ENCODE data around the gene TFF3. TPM values are rescaled to one million over a fixed set of nuclear protein-coding genes. Genes with fewer than 3 reads are reported as not detected.

Gene TFF3
- total and polyA plus RNA-seq, 2 of the 13 experiments (the other 11 are each of a cell fraction or from before 2014, with no cell fraction given) = 14.2 to 26.9 TPM

DNA sequence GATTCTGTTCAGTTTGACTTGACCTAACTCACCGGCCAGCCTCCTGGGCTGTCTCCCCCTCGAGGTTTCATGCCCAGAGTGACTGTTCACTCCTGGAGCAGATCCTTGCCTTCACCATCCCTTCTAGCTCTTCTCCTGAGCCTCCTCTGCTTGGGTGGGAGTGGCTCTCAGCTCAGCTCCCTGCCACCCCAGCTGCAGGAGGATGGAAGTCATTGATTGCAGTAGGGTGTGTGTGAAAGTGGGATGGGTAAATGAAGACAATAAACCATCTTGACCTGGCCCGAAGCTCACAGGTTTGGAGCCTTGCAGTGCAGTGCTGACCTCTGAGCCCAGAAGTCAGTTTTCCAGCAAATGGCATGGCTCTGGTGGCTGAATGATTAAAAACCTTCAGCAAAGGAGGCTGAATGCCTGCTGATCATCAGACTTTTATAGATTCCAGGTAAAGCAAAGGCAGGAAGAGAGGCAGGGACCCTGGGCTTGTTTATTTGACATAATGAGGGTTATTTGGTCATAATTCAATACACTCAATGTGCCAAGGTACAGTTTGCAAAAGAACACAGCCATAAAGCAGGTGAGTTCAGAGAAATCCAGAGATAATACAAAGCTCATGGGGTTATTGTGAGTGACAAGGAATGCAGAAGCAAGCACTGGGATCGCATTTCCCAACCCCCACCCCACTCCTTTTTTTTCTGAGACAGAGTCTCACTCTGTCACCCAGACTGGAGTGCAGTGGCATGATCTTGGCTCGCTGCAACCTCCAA, 17.5 kb upstream of the TFF3 start:
- Histone ChIP-seq H3K27me3 (ENCODE audit: control insufficient read depth in 1 of 2, insufficient read depth in 2 of 2, low read length in 2 of 2) (no peaks in the 10 kb centered on the region; a peak in 1 of 5 replicates), H3K9me3 (ENCODE audit: low read length) (no peaks in the 10 kb centered on the region), H3K79me2 (ENCODE audit: insufficient read depth, low read length) (no peaks in the 10 kb centered on the region), H3K27ac (ENCODE audit: extremely low read length, insufficient read depth, low read length) (no peak overlapping the region), H3K4me3 (replicated peaks in 1 of 3; ENCODE audit: insufficient read depth in 1 of 3, low read depth in 2 of 3, low read length in 3 of 3) (no peak overlapping the region), H2AFZ (ENCODE audit: low read length) (no peak overlapping the region), H3K9ac (ENCODE audit: insufficient read depth, low read depth, low read length) (no peak overlapping the region), H3K36me3 (replicated peaks in 1 of 2; ENCODE audit: control insufficient read depth in 1 of 2, insufficient read depth in 2 of 2, low read length in 2 of 2) (no peaks in the 10 kb centered on the region), H3K4me1 (ENCODE audit: insufficient read depth, low read length) (peaks cover 23% of the 10 kb centered on the region), H3K4me2 (ENCODE audit: low read depth, low read length) (no peak overlapping the region), H4K20me1 (ENCODE audit: insufficient read depth, low read length) (no peaks in the 10 kb centered on the region)
- FAIRE-seq (no peak), DNase-seq (ENCODE audit: low spot score) (no peak), ATAC-seq (no peak)
- WGBS (ENCODE audit: low lambda C conversion rate) = 25% methylated on average over 4 of the region's 5 CpGs
- ChIA-PET POLR2A (no interaction called here), CTCF (ENCODE audit: low intra/inter-chr PET ratio, low total read pairs) (no interaction called here)
- in situ Hi-C loops (cut with HindIII; ENCODE audit: extremely low pct_ligation_motif_present, low pct_unique_long_range_greater_than_20kb) (no loop called here), intact Hi-C loops (cut with micrococcal nuclease; ENCODE audit: unreplicated experiment) (no loop called here)
- BruUV-seq (replicated peaks) = no TSS peak
- TF ChIP-seq, protein P1, sequence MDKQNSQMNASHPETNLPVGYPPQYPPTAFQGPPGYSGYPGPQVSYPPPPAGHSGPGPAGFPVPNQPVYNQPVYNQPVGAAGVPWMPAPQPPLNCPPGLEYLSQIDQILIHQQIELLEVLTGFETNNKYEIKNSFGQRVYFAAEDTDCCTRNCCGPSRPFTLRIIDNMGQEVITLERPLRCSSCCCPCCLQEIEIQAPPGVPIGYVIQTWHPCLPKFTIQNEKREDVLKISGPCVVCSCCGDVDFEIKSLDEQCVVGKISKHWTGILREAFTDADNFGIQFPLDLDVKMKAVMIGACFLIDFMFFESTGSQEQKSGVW (CRISPR knock-in tag; IDR thresholded peaks at IDR 0.05; ENCODE audit: borderline replicate concordance) = no peak
- TF ChIP-seq HNRNPK (IDR thresholded peaks at IDR 0.05; ENCODE audit: low read depth, low read length, poor library complexity, severe bottlenecking) = no peak
- TF ChIP-seq SMC3 (IDR thresholded peaks at IDR 0.05; ENCODE audit: low read length) = no peak
- TF ChIP-seq MEIS1 (CRISPR knock-in tag; IDR thresholded peaks at IDR 0.05; ENCODE audit: borderline replicate concordance) = no peak
- TF ChIP-seq, protein P2, sequence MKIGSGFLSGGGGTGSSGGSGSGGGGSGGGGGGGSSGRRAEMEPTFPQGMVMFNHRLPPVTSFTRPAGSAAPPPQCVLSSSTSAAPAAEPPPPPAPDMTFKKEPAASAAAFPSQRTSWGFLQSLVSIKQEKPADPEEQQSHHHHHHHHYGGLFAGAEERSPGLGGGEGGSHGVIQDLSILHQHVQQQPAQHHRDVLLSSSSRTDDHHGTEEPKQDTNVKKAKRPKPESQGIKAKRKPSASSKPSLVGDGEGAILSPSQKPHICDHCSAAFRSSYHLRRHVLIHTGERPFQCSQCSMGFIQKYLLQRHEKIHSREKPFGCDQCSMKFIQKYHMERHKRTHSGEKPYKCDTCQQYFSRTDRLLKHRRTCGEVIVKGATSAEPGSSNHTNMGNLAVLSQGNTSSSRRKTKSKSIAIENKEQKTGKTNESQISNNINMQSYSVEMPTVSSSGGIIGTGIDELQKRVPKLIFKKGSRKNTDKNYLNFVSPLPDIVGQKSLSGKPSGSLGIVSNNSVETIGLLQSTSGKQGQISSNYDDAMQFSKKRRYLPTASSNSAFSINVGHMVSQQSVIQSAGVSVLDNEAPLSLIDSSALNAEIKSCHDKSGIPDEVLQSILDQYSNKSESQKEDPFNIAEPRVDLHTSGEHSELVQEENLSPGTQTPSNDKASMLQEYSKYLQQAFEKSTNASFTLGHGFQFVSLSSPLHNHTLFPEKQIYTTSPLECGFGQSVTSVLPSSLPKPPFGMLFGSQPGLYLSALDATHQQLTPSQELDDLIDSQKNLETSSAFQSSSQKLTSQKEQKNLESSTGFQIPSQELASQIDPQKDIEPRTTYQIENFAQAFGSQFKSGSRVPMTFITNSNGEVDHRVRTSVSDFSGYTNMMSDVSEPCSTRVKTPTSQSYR (CRISPR knock-in tag; IDR thresholded peaks at IDR 0.05; ENCODE audit: borderline replicate concordance) = no peak
- no peak for TF ChIP-seq FOXA1 (IDR thresholded peaks at IDR 0.05)
- no peak for TF ChIP-seq FOXA1 (CRISPR knock-in tag; IDR thresholded peaks at IDR 0.05)
- TF ChIP-seq ZNF253 (CRISPR knock-in tag; IDR thresholded peaks at IDR 0.05; ENCODE audit: borderline replicate concordance) = no peak
- TF ChIP-seq ZNF556 (CRISPR knock-in tag; IDR thresholded peaks at IDR 0.05; ENCODE audit: borderline replicate concordance) = no peak
- TF ChIP-seq, protein P3, sequence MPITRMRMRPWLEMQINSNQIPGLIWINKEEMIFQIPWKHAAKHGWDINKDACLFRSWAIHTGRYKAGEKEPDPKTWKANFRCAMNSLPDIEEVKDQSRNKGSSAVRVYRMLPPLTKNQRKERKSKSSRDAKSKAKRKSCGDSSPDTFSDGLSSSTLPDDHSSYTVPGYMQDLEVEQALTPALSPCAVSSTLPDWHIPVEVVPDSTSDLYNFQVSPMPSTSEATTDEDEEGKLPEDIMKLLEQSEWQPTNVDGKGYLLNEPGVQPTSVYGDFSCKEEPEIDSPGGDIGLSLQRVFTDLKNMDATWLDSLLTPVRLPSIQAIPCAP (CRISPR knock-in tag; IDR thresholded peaks at IDR 0.05; ENCODE audit: low read depth) = no peak
- TF ChIP-seq GATAD1 (CRISPR knock-in tag; IDR thresholded peaks at IDR 0.05) = no peak
- no peak for TF ChIP-seq THAP11 (CRISPR knock-in tag; IDR thresholded peaks at IDR 0.05)
- no peak for TF ChIP-seq MLLT10 (CRISPR knock-in tag; IDR thresholded peaks at IDR 0.05)
- TF ChIP-seq CENPX (CRISPR knock-in tag; IDR thresholded peaks at IDR 0.05) = no peak
- TF ChIP-seq RCOR2 (CRISPR knock-in tag; IDR thresholded peaks at IDR 0.05) = no peak
- TF ChIP-seq GABPB1 (CRISPR knock-in tag; IDR thresholded peaks at IDR 0.05) = no peak
- no peak for TF ChIP-seq CHCHD3 (CRISPR knock-in tag; IDR thresholded peaks at IDR 0.05)
- no peak for TF ChIP-seq KDM4B (CRISPR knock-in tag; IDR thresholded peaks at IDR 0.05)
- no peak for TF ChIP-seq SP1 (IDR thresholded peaks at IDR 0.05)
- no peak for TF ChIP-seq SP1 (CRISPR knock-in tag; IDR thresholded peaks at IDR 0.05)
